Uterus (tissue), 4 donors: ENCODE data around the gene AOAH. TPM values are rescaled to one million over a fixed set of nuclear protein-coding genes. Genes with fewer than 3 reads are reported as not detected.

Experiments
- DNase-seq, 2 donors: peaks; one replicate each; pipeline ENCODE4 v3.0.0-alpha.2; 2019 to 2020
- H3K27ac ChIP-seq, 2 donors: fragments of 200-600 bp; sonication (generic); 1 replicate in 1 of 2; 2 replicates in 1 of 2; pipeline ENCODE4 v1.5.1; 2016 to 2018
- H3K27me3 ChIP-seq, 2 donors: fragments of 200-600 bp; sonication (generic); one replicate each; pipeline ENCODE4 v1.5.1; 2018 to 2019; ENCODE audit warnings: control low read depth in 1 of 2
- H3K36me3 ChIP-seq, 2 donors: fragments of 200-600 bp; sonication (generic); one replicate each; pipeline ENCODE4 v1.5.1; 2019; ENCODE audit warnings: control low read depth in 1 of 2
- H3K4me1 ChIP-seq, 2 donors: fragments of 200-600 bp; sonication (generic); one replicate each; pipeline ENCODE4 v1.5.1; 2018 to 2019; ENCODE audit warnings: control low read depth in 1 of 2
- H3K4me3 ChIP-seq, 2 donors: fragments of 200-600 bp; sonication (generic); 1 replicate in 1 of 2; 2 replicates in 1 of 2; pipeline ENCODE4 v1.5.1; 2018 to 2019; ENCODE audit warnings: mild to moderate bottlenecking in 1 of 2
- H3K9me3 ChIP-seq, 2 donors: fragments of 200-600 bp; sonication (generic); one replicate each; pipeline ENCODE4 v1.5.1; 2019; ENCODE audit warnings: control low read depth in 1 of 2
- CTCF ChIP-seq, 4 experiments: fragments of 200-600 bp in 2 of 4; fragments of 450-650 bp in 2 of 4; sonication (generic) in 2 of 4; IDR thresholded peaks; one replicate each; pipeline ENCODE4 v1.5.1; 2016 to 2019; ENCODE audit warnings: antibody characterized with exemption in 4 of 4, mild to moderate bottlenecking in 2 of 4, moderate library complexity in 1 of 4
- POLR2A ChIP-seq, 2 donors: fragments of 450-650 bp; IDR thresholded peaks; one replicate each; pipeline ENCODE4 v1.6.1; 2016; ENCODE audit warnings: antibody characterized with exemption in 2 of 2, mild to moderate bottlenecking in 1 of 2, moderate library complexity in 1 of 2
- intact Hi-C: fragments of 100-400 bp; cut with DNase I; formaldehyde crosslinking; loops from one replicate; pipeline ENCODE4 v1.15.1; 2023; ENCODE audit warnings: low total_unique reads
- total RNA-seq, 4 donors: library from RNA; depleted of rRNA in 3 of 4; stranded (reverse); fragments of >200 nt in 3 of 4; gene quantifications; one replicate each; pipeline versions ENCODE4 v1.1.0 to v1.2.4, GENCODE V29; 2014 to 2023
- donor health status: DM: yes; HTN: yes; CAD: no.

AOAH gene
- total RNA-seq, 4 donors from 2014 or later: 5.5 to 60.9 (median 8.6) TPM

- H3K9me3 ChIP-seq: no peaks in the 10 kb centered on the region
- H3K4me3 ChIP-seq: no peak overlapping the region
- DNase-seq: no peak
- no peak overlapping the region for H3K27ac ChIP-seq
- H3K4me1 ChIP-seq: no peaks in the 10 kb centered on the region
- H3K36me3 ChIP-seq: no peaks in the 10 kb centered on the region
- H3K27me3 ChIP-seq: no peaks in the 10 kb centered on the region
- intact Hi-C loops: no loop called here
- TF ChIP-seq CTCF (IDR thresholded peaks at IDR 0.05) (no peak), POLR2A (IDR thresholded peaks at IDR 0.05) (no peak)
Measured at GRCh38 chr7:36599645-36600313, 124.5 kb downstream of the AOAH start.

DNA sequence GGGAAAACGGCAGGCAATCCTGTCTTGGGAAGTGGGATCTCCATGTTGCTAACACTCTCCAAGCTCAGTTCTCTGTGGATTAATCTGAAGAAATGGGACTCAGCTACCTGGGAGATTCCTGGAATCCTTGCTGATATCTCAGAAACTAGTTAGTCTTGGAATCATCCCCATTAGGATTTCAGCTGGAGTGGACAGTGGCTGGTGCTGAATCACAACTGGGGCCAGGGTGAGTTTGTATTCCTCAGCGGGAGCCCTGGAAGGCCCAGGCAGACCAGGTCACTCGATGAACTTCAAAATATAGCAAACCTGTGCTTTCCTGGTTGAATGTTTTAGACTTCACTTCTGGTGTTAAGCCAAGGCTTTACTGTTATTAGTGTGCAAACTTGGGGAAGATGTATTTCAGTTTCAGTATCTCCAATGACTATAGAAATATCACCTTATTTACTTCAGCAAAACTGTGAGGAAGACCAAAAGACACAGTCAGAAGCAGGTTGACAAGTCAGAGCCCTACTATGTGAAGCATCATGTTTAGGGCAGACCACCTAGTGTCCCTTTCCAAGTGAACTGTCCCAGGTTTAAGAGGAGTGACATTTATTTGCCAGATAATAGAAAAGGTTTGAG is 126.1 kb downstream of the AOAH start:
- H3K9me3 ChIP-seq: no peaks in the 10 kb centered on the region
- H3K27me3 ChIP-seq: no peaks in the 10 kb centered on the region

GRCh38 chr7:36597090-36597773 is 127.1 kb downstream of the AOAH start:
- Histone ChIP-seq H3K27me3 (no peaks in the 10 kb centered on the region), H3K9me3 (no peaks in the 10 kb centered on the region), H3K4me3 (no peak overlapping the region), H3K4me1 (no peaks in the 10 kb centered on the region), H3K27ac (no peak overlapping the region), H3K36me3 (no peaks in the 10 kb centered on the region)
- TF ChIP-seq POLR2A (IDR thresholded peaks at IDR 0.05) (no peak), CTCF (IDR thresholded peaks at IDR 0.05) (no peak)
- intact Hi-C loops: no loop called here
- no peak for DNase-seq

More for the DNA sequence above, 126.1 kb downstream of the AOAH start:
- no peaks in the 10 kb centered on the region for H3K36me3 ChIP-seq
- TF ChIP-seq CTCF (IDR thresholded peaks at IDR 0.05): no peak
- no peak for TF ChIP-seq POLR2A (IDR thresholded peaks at IDR 0.05)
- H3K4me3 ChIP-seq: no peak overlapping the region
- H3K4me1 ChIP-seq: no peaks in the 10 kb centered on the region
- H3K27ac ChIP-seq: no peak overlapping the region
- DNase-seq: no peak
- intact Hi-C loops: no loop called here

GRCh38 chr7:36594445-36594844 is 129.8 kb downstream of the AOAH start:
- H3K9me3 ChIP-seq: no peaks in the 10 kb centered on the region
- H3K27ac ChIP-seq: no peak overlapping the region
- H3K27me3 ChIP-seq: no peaks in the 10 kb centered on the region
- intact Hi-C loops: no loop called here
- no peak overlapping the region for H3K4me3 ChIP-seq
- H3K36me3 ChIP-seq: no peaks in the 10 kb centered on the region
- no peaks in the 10 kb centered on the region for H3K4me1 ChIP-seq
- no peak for DNase-seq
- no peak for TF ChIP-seq POLR2A (IDR thresholded peaks at IDR 0.05)
- no peak for TF ChIP-seq CTCF (IDR thresholded peaks at IDR 0.05)

DNA sequence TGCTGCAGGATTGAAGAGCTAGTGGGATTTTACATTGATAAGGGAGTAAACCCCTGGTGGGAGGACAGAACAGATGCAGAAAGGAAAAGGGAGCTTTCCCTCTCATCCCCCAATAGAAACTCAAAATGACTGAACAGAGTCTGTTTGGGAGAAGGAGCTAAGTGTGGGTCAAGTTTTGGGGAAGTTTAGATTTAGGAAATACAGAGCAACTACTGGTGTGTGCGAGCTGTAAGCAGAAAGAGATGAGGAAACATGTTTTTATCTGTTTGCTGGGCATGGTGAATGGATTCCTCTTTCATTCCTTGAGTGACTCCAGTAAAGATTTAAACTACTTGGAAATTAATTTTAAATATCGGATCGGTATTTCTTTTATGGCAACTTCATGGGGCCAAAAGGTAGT is 132.7 kb downstream of the AOAH start:
- intact Hi-C loops: no loop called here
- DNase-seq: no peak
- H3K4me1 ChIP-seq: no peaks in the 10 kb centered on the region

More for the DNA sequence above, 132.7 kb downstream of the AOAH start:
- H3K27me3 ChIP-seq: no peaks in the 10 kb centered on the region
- H3K36me3 ChIP-seq: no peaks in the 10 kb centered on the region
- no peak overlapping the region for H3K27ac ChIP-seq
- no peak for TF ChIP-seq POLR2A (IDR thresholded peaks at IDR 0.05)
- TF ChIP-seq CTCF (IDR thresholded peaks at IDR 0.05): no peak
- no peak overlapping the region for H3K4me3 ChIP-seq
- no peaks in the 10 kb centered on the region for H3K9me3 ChIP-seq
